Lung (tissue), 12 donors: Measurements from ENCODE around the gene SYT8. TPM values are rescaled to one million over a fixed set of nuclear protein-coding genes. Genes with fewer than 3 reads are reported as not detected.

Experiments used
- ATAC-seq: fragments of 200-7000 bp; cut with Tn5 transposase; one replicate; pipeline ENCODE4 v1.9.1; 2020; ENCODE audit warnings: moderate number of reproducible peaks; ENCODE audit not compliant: insufficient read depth, low FRiP score
- DNase-seq, 3 donors: peaks; one replicate each; pipeline ENCODE4 v3.0.0-alpha.2; 2013 to 2017
- H3K27ac ChIP-seq, 2 donors: one replicate each; pipeline ENCODE4 v1.5.1; 2013; ENCODE audit warnings: mild to moderate bottlenecking in 2 of 2, moderate library complexity in 2 of 2, control low read depth in 1 of 2, inconsistent platforms in 1 of 2, low read depth in 1 of 2, low read length in 1 of 2
- H3K27me3 ChIP-seq, 3 donors: one replicate each; pipeline ENCODE4 v1.5.1; 2013; ENCODE audit warnings: low read length in 2 of 3; ENCODE audit not compliant: control insufficient read depth in 3 of 3, insufficient read depth in 3 of 3
- H3K36me3 ChIP-seq, 4 donors: one replicate each; pipeline ENCODE4 v1.5.1; 2013; ENCODE audit warnings: low read length in 4 of 4, mild to moderate bottlenecking in 1 of 4, moderate library complexity in 1 of 4; ENCODE audit not compliant: control insufficient read depth in 4 of 4, insufficient read depth in 4 of 4
- H3K4me1 ChIP-seq, 5 donors: one replicate each; pipeline ENCODE4 v1.5.1; 2013; ENCODE audit warnings: low read length in 5 of 5, mild to moderate bottlenecking in 2 of 5, moderate library complexity in 1 of 5; ENCODE audit not compliant: control insufficient read depth in 5 of 5, insufficient read depth in 5 of 5
- H3K4me3 ChIP-seq: one replicate; pipeline ENCODE4 v1.5.1; 2013; ENCODE audit warnings: mild to moderate bottlenecking, control low read depth, moderate library complexity
- H3K9ac ChIP-seq, 2 donors: one replicate each; pipeline ENCODE4 v1.5.1; 2013; ENCODE audit warnings: low read length in 2 of 2, control low read depth in 1 of 2; ENCODE audit not compliant: insufficient read depth in 1 of 2
- H3K9me3 ChIP-seq, 4 donors: one replicate each; pipeline ENCODE4 v1.5.1; 2013; ENCODE audit warnings: low read length in 3 of 4, mild to moderate bottlenecking in 1 of 4, moderate library complexity in 1 of 4; ENCODE audit not compliant: control insufficient read depth in 4 of 4, insufficient read depth in 3 of 4
- CTCF ChIP-seq: IDR thresholded peaks from 2 replicates; pipeline ENCODE4 v1.5.1; 2012; ENCODE audit warnings: mild to moderate bottlenecking; ENCODE audit errors: control extremely low read depth, extremely low read depth
- WGBS, 2 donors: extraction: QIAGEN DNeasy Blood & Tissue Kit; methylation state at CpG; one replicate each; pipeline ENCODE4 v1.1.7; 2013; 5-methylcytosine and 5-hydroxymethylcytosine counted together
- polyA plus RNA-seq, 2 donors: library from polyadenylated mRNA; stranded (reverse); fragments of 200-250 nt; gene quantifications; one replicate each; pipeline ENCODE4 v1.2.1, GENCODE V29; 2013
- total RNA-seq, 2 donors: library from RNA; depleted of rRNA in 1 of 2; stranded (reverse); fragments of >200 nt in 1 of 2; gene quantifications; one replicate each; pipeline ENCODE4 v1.2.1, GENCODE V29; 2014 to 2021
- donor health status: control.
- donor health status: control.
- donor health status: Bipolar disorder and iron deficiency.
- donor health status: healthy.
- donor health status: DM: yes; HTN: yes; CAD: no.

Gene SYT8
- total and polyA plus RNA-seq, 4 donors, result 2.7 to 40.6 (median 16.9) TPM

- Histone ChIP-seq H3K4me1 (peaks cover 0 to 19% (median 8%) of the 10 kb centered on the region in 5 donors), H3K27me3 (peaks cover 0 to 2% (median 0%) of the 10 kb centered on the region in 3 donors), H3K9ac (no peak overlapping the region), H3K4me3 (no peak overlapping the region), H3K9me3 (no peaks in the 10 kb centered on the region), H3K36me3 (no peaks in the 10 kb centered on the region), H3K27ac (peak overlapping the region in 1 of 2 donors; percentile 84)
- 37 to 44% methylated on average over 26 of the region's 26 CpGs for WGBS, 2 donors
- no peak for TF ChIP-seq CTCF
- ATAC-seq (no peak), DNase-seq (peak; percentile 35 to 64 (median 48))
These were observed 41.7 kb downstream of the SYT8 start for GRCh38 chr11:1876361-1877063.

- ATAC-seq (no peak), DNase-seq (peak; percentile 63 to 80 (median 68))
- Histone ChIP-seq H3K4me1 (peaks cover 0 to 22% (median 10%) of the 10 kb centered on the region in 5 donors), H3K36me3 (no peaks in the 10 kb centered on the region), H3K27ac (peak overlapping the region in 1 of 2 donors; percentile 26), H3K9me3 (no peaks in the 10 kb centered on the region), H3K9ac (no peak overlapping the region), H3K4me3 (no peak overlapping the region), H3K27me3 (no peaks in the 10 kb centered on the region)
- WGBS, 2 donors, result 59 to 64% methylated on average over 32 to 33 of the region's 33 CpGs
- TF ChIP-seq CTCF, result no peak
These were observed 42.7 kb downstream of the SYT8 start for GRCh38 chr11:1877211-1878136.

GRCh38 chr11:1878137-1879031 is 43.6 kb downstream of the SYT8 start:
- Histone ChIP-seq H3K27me3 (no peaks in the 10 kb centered on the region), H3K4me1 (peaks cover 0 to 28% (median 10%) of the 10 kb centered on the region in 5 donors), H3K36me3 (no peaks in the 10 kb centered on the region), H3K4me3 (no peak overlapping the region), H3K9ac (no peak overlapping the region), H3K27ac (no peak overlapping the region), H3K9me3 (no peaks in the 10 kb centered on the region)
- ATAC-seq, result no peak
- TF ChIP-seq CTCF, result no peak
- 91 to 98% methylated on average over 30 of the region's 30 CpGs for WGBS, 2 donors
- DNase-seq, result peak in 1 of 3 donors; percentile 11
